Liver (tissue), 9 donors: ENCODE data around the gene BASP1. TPM values are rescaled to one million over a fixed set of nuclear protein-coding genes. Genes with fewer than 3 reads are reported as not detected.
A peak's percentile ranks its signal among the peaks of the same experiment; 100 is the strongest.

Source experiments
- DNase-seq: peaks from one replicate; pipeline ENCODE4 v3.0.0-alpha.2; 2017; ENCODE audit warnings: low spot score
- H3K27ac ChIP-seq, 2 donors: one replicate each; pipeline ENCODE4 v1.7.0; 2013; ENCODE audit warnings: inconsistent platforms in 2 of 2, low read length in 2 of 2, control low read depth in 1 of 2, low read depth in 1 of 2, mild to moderate bottlenecking in 1 of 2
- H3K27me3 ChIP-seq, 4 donors: one replicate each; pipeline versions ENCODE4 v1.6.1 to v1.7.0; 2013; ENCODE audit warnings: low read length in 3 of 4, inconsistent platforms in 1 of 4, mild to moderate bottlenecking in 1 of 4, moderate library complexity in 1 of 4; ENCODE audit not compliant: control insufficient read depth in 4 of 4, insufficient read depth in 4 of 4
- H3K36me3 ChIP-seq, 4 donors: one replicate each; pipeline versions ENCODE4 v1.6.1 to v1.7.0; 2013; ENCODE audit warnings: low read length in 3 of 4, mild to moderate bottlenecking in 3 of 4, low read depth in 1 of 4, moderate library complexity in 1 of 4; ENCODE audit not compliant: control insufficient read depth in 4 of 4, insufficient read depth in 3 of 4
- H3K4me1 ChIP-seq, 4 donors: one replicate each; pipeline versions ENCODE4 v1.6.1 to v1.7.0; 2013; ENCODE audit warnings: low read length in 3 of 4, mild to moderate bottlenecking in 3 of 4, moderate library complexity in 1 of 4; ENCODE audit not compliant: control insufficient read depth in 4 of 4, insufficient read depth in 4 of 4
- H3K4me3 ChIP-seq, 3 donors: one replicate each; pipeline versions ENCODE4 v1.6.1 to v1.7.0; 2013; ENCODE audit warnings: low read length in 3 of 3, control low read depth in 1 of 3, low read depth in 1 of 3, mild to moderate bottlenecking in 1 of 3
- H3K9ac ChIP-seq, 2 donors: one replicate each; pipeline ENCODE4 v1.7.0; 2013; ENCODE audit warnings: low read length in 2 of 2, mild to moderate bottlenecking in 2 of 2, moderate library complexity in 2 of 2, control low read depth in 1 of 2, low read depth in 1 of 2
- H3K9me3 ChIP-seq, 4 donors: one replicate each; pipeline versions ENCODE4 v1.6.1 to v1.7.0; 2013; ENCODE audit warnings: low read length in 3 of 4; ENCODE audit not compliant: control insufficient read depth in 4 of 4
- ATF3 ChIP-seq: IDR thresholded peaks from 2 replicates; pipeline ENCODE4 v1.6.1; 2016; ENCODE audit warnings: antibody characterized with exemption
- CTCF ChIP-seq: fragments of 150-350 bp; IDR thresholded peaks from 2 replicates; pipeline ENCODE4 v1.5.1; 2017; ENCODE audit warnings: improper control_type of control experiment, low read depth, low read length; ENCODE audit not compliant: missing input control
- EGR1 ChIP-seq, 2 donors: IDR thresholded peaks; 2 replicates each; pipeline ENCODE4 v1.6.1; 2016 to 2018; ENCODE audit warnings: antibody characterized with exemption in 2 of 2, low read depth in 2 of 2
- FOXA1 ChIP-seq: IDR thresholded peaks from 2 replicates; pipeline ENCODE4 v1.6.1; 2016; ENCODE audit warnings: antibody characterized with exemption
- FOXA2 ChIP-seq: IDR thresholded peaks from 2 replicates; pipeline ENCODE4 v1.6.1; 2016; ENCODE audit warnings: antibody characterized with exemption
- GABPA ChIP-seq, 2 donors: IDR thresholded peaks in 1 of 2; conservative IDR thresholded peaks in 1 of 2; 2 replicates each; pipeline ENCODE4 v1.6.1; 2016; ENCODE audit warnings: antibody characterized with exemption in 2 of 2, mild to moderate bottlenecking in 1 of 2, moderate library complexity in 1 of 2
- HNF4A ChIP-seq, 2 donors: conservative IDR thresholded peaks; 2 replicates each; pipeline ENCODE4 v1.6.1; 2016; ENCODE audit warnings: antibody characterized with exemption in 2 of 2, mild to moderate bottlenecking in 2 of 2
- HNF4G ChIP-seq: IDR thresholded peaks from 2 replicates; pipeline ENCODE4 v1.6.1; 2016; ENCODE audit warnings: antibody characterized with exemption
- JUND ChIP-seq, 2 donors: IDR thresholded peaks; 2 replicates each; pipeline ENCODE4 v1.6.1; 2016; ENCODE audit warnings: antibody characterized with exemption in 2 of 2
- MAX ChIP-seq: IDR thresholded peaks from 2 replicates; pipeline ENCODE4 v1.6.1; 2016; ENCODE audit warnings: antibody characterized with exemption
- RAD21 ChIP-seq, 2 donors: IDR thresholded peaks; 2 replicates each; pipeline ENCODE4 v1.6.1; 2016; ENCODE audit warnings: antibody characterized with exemption in 2 of 2, mild to moderate bottlenecking in 2 of 2
- RXRA ChIP-seq, 2 donors: IDR thresholded peaks; 2 replicates each; pipeline ENCODE4 v1.6.1; 2017 to 2018; ENCODE audit warnings: antibody characterized with exemption in 2 of 2, mild to moderate bottlenecking in 1 of 2
- SP1 ChIP-seq: IDR thresholded peaks from 2 replicates; pipeline ENCODE4 v1.6.1; 2018; ENCODE audit warnings: antibody characterized with exemption, mild to moderate bottlenecking
- TAF1 ChIP-seq: conservative IDR thresholded peaks from 2 replicates; pipeline ENCODE4 v1.6.1; 2016; ENCODE audit warnings: antibody characterized with exemption, mild to moderate bottlenecking
- YY1 ChIP-seq: IDR thresholded peaks from 2 replicates; pipeline ENCODE4 v1.6.1; 2016; ENCODE audit warnings: antibody characterized with exemption, mild to moderate bottlenecking
- WGBS: extraction: QIAGEN DNeasy Blood & Tissue Kit; methylation state at CpG from one replicate; pipeline ENCODE4 v1.1.7; 2013; 5-methylcytosine and 5-hydroxymethylcytosine counted together
- polyA plus RNA-seq, 2 donors: library from polyadenylated mRNA; stranded (reverse) in 1 of 2; unstranded in 1 of 2; fragments of 200-250 nt in 1 of 2; fragments of >200 nt in 1 of 2; fragmentation: Nextera tagmentation in 1 of 2; extraction: Ambion mirVana in 1 of 2; gene quantifications; one replicate each; pipeline versions ENCODE4 v1.2.1 to v1.2.3, GENCODE V29; 2013 to 2015
- total RNA-seq, 2 donors: library from RNA; depleted of rRNA; stranded (reverse); fragments of >200 nt; gene quantifications; one replicate each; pipeline ENCODE4 v1.2.3, GENCODE V29; 2014
- TF ChIP-seq, protein P1 (sequence below): IDR thresholded peaks from 2 replicates; pipeline ENCODE4 v1.6.1; 2016; ENCODE audit warnings: antibody characterized with exemption
- TF ChIP-seq, protein P2 (sequence below): IDR thresholded peaks from 2 replicates; pipeline ENCODE4 v1.6.1; 2016; ENCODE audit warnings: antibody characterized with exemption, mild to moderate bottlenecking
- donor health status: healthy.
- donor health status: healthy.
- donor health status: healthy.
- donor health status: healthy.
- donor health status: healthy.

BASP1 gene
- total and polyA plus RNA-seq, 4 donors, result 1.2 to 17.0 (median 5.4) TPM

DNA sequence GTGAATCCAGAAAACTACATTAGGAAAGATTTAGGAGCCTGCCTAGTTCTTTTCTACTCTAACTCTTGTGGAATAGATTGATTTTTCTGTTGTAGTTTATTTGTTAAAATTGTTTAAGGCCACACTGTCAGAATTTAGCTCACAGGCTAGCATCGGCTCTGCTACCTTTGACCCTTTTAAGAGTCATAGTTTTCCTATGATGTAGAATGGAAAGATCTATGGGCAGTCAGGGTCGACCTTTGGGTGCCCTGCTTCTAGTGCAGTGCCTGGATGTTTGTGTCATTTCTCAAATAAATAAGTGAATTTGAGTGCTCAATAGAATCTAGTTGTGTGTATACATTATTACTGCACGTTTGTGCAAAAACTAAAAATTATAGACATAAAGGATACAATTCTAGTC, 38.7 kb downstream of the BASP1 start:
- H3K27ac ChIP-seq, result peak overlapping the region in 1 of 2 donors; percentile 61
- no peak for TF ChIP-seq RXRA (IDR thresholded peaks at IDR 0.05)
- no peak for TF ChIP-seq TAF1
- no peak for TF ChIP-seq HNF4G
- TF ChIP-seq, protein P1, sequence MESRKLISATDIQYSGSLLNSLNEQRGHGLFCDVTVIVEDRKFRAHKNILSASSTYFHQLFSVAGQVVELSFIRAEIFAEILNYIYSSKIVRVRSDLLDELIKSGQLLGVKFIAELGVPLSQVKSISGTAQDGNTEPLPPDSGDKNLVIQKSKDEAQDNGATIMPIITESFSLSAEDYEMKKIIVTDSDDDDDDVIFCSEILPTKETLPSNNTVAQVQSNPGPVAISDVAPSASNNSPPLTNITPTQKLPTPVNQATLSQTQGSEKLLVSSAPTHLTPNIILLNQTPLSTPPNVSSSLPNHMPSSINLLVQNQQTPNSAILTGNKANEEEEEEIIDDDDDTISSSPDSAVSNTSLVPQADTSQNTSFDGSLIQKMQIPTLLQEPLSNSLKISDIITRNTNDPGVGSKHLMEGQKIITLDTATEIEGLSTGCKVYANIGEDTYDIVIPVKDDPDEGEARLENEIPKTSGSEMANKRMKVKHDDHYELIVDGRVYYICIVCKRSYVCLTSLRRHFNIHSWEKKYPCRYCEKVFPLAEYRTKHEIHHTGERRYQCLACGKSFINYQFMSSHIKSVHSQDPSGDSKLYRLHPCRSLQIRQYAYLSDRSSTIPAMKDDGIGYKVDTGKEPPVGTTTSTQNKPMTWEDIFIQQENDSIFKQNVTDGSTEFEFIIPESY, result no peak
- TF ChIP-seq FOXA1, result no peak
- no peak for TF ChIP-seq RAD21 (IDR thresholded peaks at IDR 0.05)
- no peak for TF ChIP-seq GABPA (IDR thresholded peaks at IDR 0.05 in 1 of 2, conservative IDR thresholded peaks at IDR 0.05 in 1 of 2)
- TF ChIP-seq CTCF, result no peak
- TF ChIP-seq JUND (IDR thresholded peaks at IDR 0.05), result no peak
- no peak for TF ChIP-seq FOXA2
- no peak for TF ChIP-seq EGR1 (IDR thresholded peaks at IDR 0.05; ENCODE audit: low read depth in 2 of 2)
- TF ChIP-seq YY1, result no peak
- TF ChIP-seq SP1, result no peak
- no peak for TF ChIP-seq HNF4A (conservative IDR thresholded peaks at IDR 0.05)
- no peak for TF ChIP-seq ATF3
- TF ChIP-seq, protein P2, sequence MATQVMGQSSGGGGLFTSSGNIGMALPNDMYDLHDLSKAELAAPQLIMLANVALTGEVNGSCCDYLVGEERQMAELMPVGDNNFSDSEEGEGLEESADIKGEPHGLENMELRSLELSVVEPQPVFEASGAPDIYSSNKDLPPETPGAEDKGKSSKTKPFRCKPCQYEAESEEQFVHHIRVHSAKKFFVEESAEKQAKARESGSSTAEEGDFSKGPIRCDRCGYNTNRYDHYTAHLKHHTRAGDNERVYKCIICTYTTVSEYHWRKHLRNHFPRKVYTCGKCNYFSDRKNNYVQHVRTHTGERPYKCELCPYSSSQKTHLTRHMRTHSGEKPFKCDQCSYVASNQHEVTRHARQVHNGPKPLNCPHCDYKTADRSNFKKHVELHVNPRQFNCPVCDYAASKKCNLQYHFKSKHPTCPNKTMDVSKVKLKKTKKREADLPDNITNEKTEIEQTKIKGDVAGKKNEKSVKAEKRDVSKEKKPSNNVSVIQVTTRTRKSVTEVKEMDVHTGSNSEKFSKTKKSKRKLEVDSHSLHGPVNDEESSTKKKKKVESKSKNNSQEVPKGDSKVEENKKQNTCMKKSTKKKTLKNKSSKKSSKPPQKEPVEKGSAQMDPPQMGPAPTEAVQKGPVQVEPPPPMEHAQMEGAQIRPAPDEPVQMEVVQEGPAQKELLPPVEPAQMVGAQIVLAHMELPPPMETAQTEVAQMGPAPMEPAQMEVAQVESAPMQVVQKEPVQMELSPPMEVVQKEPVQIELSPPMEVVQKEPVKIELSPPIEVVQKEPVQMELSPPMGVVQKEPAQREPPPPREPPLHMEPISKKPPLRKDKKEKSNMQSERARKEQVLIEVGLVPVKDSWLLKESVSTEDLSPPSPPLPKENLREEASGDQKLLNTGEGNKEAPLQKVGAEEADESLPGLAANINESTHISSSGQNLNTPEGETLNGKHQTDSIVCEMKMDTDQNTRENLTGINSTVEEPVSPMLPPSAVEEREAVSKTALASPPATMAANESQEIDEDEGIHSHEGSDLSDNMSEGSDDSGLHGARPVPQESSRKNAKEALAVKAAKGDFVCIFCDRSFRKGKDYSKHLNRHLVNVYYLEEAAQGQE, result no peak
- H3K36me3 ChIP-seq, result no peaks in the 10 kb centered on the region
- no peak overlapping the region for H3K4me3 ChIP-seq
- no peak for DNase-seq
- no peaks in the 10 kb centered on the region for H3K4me1 ChIP-seq
- no peaks in the 10 kb centered on the region for H3K27me3 ChIP-seq
- no peaks in the 10 kb centered on the region for H3K9me3 ChIP-seq
- 41% methylated on average over 3 of the region's 3 CpGs for WGBS
- H3K9ac ChIP-seq, result no peak overlapping the region

- H3K27me3 ChIP-seq, result no peaks in the 10 kb centered on the region
- no peaks in the 10 kb centered on the region for H3K36me3 ChIP-seq
- no peak for DNase-seq
- TF ChIP-seq HNF4G, result no peak
- TF ChIP-seq, protein P2, result no peak
- no peak for TF ChIP-seq TAF1
- no peak for TF ChIP-seq MAX
- H3K27ac ChIP-seq, result no peak overlapping the region
- H3K4me1 ChIP-seq, result no peaks in the 10 kb centered on the region
- H3K9ac ChIP-seq, result no peak overlapping the region
- H3K4me3 ChIP-seq, result no peak overlapping the region
- H3K9me3 ChIP-seq, result no peaks in the 10 kb centered on the region
Observed at GRCh38 chr5:17256839-17257238, 39.4 kb downstream of the BASP1 start.
